ENCODE results near the gene IL25. TPM values are rescaled to one million over a fixed set of nuclear protein-coding genes. Genes with fewer than 3 reads are reported as not detected.

IL25 gene
- total and polyA plus RNA-seq, 2 of the 4 experiments (the other 2 are of a cell fraction), result not detected

- Histone ChIP-seq H3K27me3 (ENCODE audit: control insufficient read depth, insufficient read depth, low read length) (no peaks in the 10 kb centered on the region), H4K91ac (ENCODE audit: insufficient read depth, low read depth, low read length) (no peak overlapping the region), H3K23ac (ENCODE audit: low read depth, low read length) (no peak overlapping the region), H3K9ac (ENCODE audit: low read depth, low read length) (no peak overlapping the region), H4K20me1 (ENCODE audit: insufficient read depth, low read length) (peaks cover 12% of the 10 kb centered on the region; the same call in 1 of the 2 replicates), H3K36me3 (ENCODE audit: control insufficient read depth, insufficient read depth, low read length) (peaks cover 36% of the 10 kb centered on the region), H2BK15ac (ENCODE audit: low read depth, low read length) (no peak overlapping the region), H3K14ac (replicated peaks; ENCODE audit: low read depth, low read length) (no peak overlapping the region), H3K4me3 (ENCODE audit: insufficient read depth, low read depth, low read length) (no peak overlapping the region), H4K8ac (ENCODE audit: low read depth in 2 of 2, low read length in 2 of 2) (no peak overlapping the region), H3K27ac (ENCODE audit: insufficient read depth, low read length) (no peak overlapping the region), H2BK5ac (ENCODE audit: low read depth, low read length, poor library complexity, severe bottlenecking) (no peak overlapping the region), H3K4ac (ENCODE audit: low read depth, low read length) (no peak overlapping the region), H2AFZ (replicated peaks; ENCODE audit: low read length, poor library complexity) (no peak overlapping the region), H3K56ac (ENCODE audit: extremely low read depth, insufficient read depth, low read length) (no peak overlapping the region), H3K9me3 (ENCODE audit: control insufficient read depth, insufficient read depth, low read length) (no peaks in the 10 kb centered on the region), H4K5ac (ENCODE audit: low read depth, low read length) (no peak overlapping the region), H3K79me1 (ENCODE audit: low read depth in 1 of 2, low read length in 2 of 2) (peaks cover 12 to 37% of the 10 kb centered on the region in 2 experiments; a peak in 3 of 4 replicates), H3K9me1 (ENCODE audit: insufficient read depth, low read length) (peaks cover 11% of the 10 kb centered on the region; the same call in 1 of the 2 replicates), H2BK120ac (ENCODE audit: low read depth, low read length) (no peak overlapping the region), H2BK20ac (ENCODE audit: low read depth, low read length) (no peak overlapping the region), H2AK9ac (replicated peaks; ENCODE audit: low read depth, low read length, poor library complexity) (no peak overlapping the region), H3K4me2 (ENCODE audit: low read depth, low read length) (no peak overlapping the region), H2AK5ac (ENCODE audit: low read depth, low read length) (no peak overlapping the region), H3K4me1 (ENCODE audit: control insufficient read depth, insufficient read depth, low read length) (peaks cover 4% of the 10 kb centered on the region), H3K18ac (ENCODE audit: low read depth, low read length) (no peak overlapping the region)
- POLR2A ChIA-PET (ENCODE audit: unreplicated experiment), result no interaction called here
- in situ Hi-C loops (cut with MboI; ENCODE audit: low sequenced_read_pairs), result no loop called here
- dilution Hi-C loops (cut with HindIII; ENCODE audit: low sequenced_read_pairs, unreplicated experiment), result no loop called here
- CTCF ChIA-PET, result interaction anchor here (2.5 kb wide), 1 partner anchor 8 kb away, joined by 8 read pairs; the partner anchor contains the start of gene SLC22A17
- TF ChIP-seq RFX5 (IDR thresholded peaks at IDR 0.05; ENCODE audit: low read depth, low read length), result no peak
- no peak for TF ChIP-seq CTCF (conservative IDR thresholded peaks at IDR 0.05; ENCODE audit: low read depth, low read length)
- TF ChIP-seq MXI1 (IDR thresholded peaks at IDR 0.05; ENCODE audit: borderline replicate concordance, low read depth, low read length), result no peak
- intact Hi-C loops (cut with micrococcal nuclease), result no loop called here
- BruUV-seq (replicated peaks), result no TSS peak
- ATAC-seq (ENCODE audit: low read depth), result no peak
- 93% methylated on average over 5 of the region's 22 CpGs; no CpG with 5 or more reads in 1 of the 2 experiments for WGBS, 2 experiments (ENCODE audit: extremely low coverage in 2 of 2, insufficient read length in 1 of 2)
- DNase-seq, result no peak
These were observed 12.7 kb upstream of the IL25 start for GRCh38 chr14:23359722-23360447.
